ENCODE results near the gene FGF4.

Gene FGF4

GRCh38 chr11:69807106-69807815, 32.1 kb upstream of the FGF4 start:
- DNase-seq = no peak

GRCh38 chr11:69804769-69805508, 29.8 kb upstream of the FGF4 start:
- DNase-seq = no peak

GRCh38 chr11:69803604-69804218, 28.6 kb upstream of the FGF4 start:
- DNase-seq = no peak

GRCh38 chr11:69803022-69803421, 27.9 kb upstream of the FGF4 start:
- no peak for DNase-seq

GRCh38 chr11:69802590-69802989, 27.4 kb upstream of the FGF4 start:
- no peak for DNase-seq

- DNase-seq = no peak
These were observed 26.6 kb upstream of the FGF4 start for GRCh38 chr11:69801513-69802335.

- DNase-seq = no peak
These were observed 25.1 kb upstream of the FGF4 start for GRCh38 chr11:69800278-69800677.

- no peak for DNase-seq
These were observed 24.4 kb upstream of the FGF4 start for GRCh38 chr11:69799582-69799981.

GRCh38 chr11:69799097-69799496, 24.0 kb upstream of the FGF4 start:
- DNase-seq = no peak

GRCh38 chr11:69797737-69798528, 22.8 kb upstream of the FGF4 start:
- DNase-seq = no peak

- no peak for DNase-seq
These were observed 22.0 kb upstream of the FGF4 start for GRCh38 chr11:69797156-69797555.

GRCh38 chr11:69796063-69796462, 20.9 kb upstream of the FGF4 start:
- no peak for DNase-seq

GRCh38 chr11:69791276-69792180, 16.4 kb upstream of the FGF4 start:
- DNase-seq = no peak

- no peak for DNase-seq
These were observed 13.8 kb upstream of the FGF4 start for GRCh38 chr11:69788956-69789355.

- no peak for DNase-seq
These were observed 12.8 kb upstream of the FGF4 start for GRCh38 chr11:69787906-69788305.

- DNase-seq = no peak
These were observed 12.3 kb upstream of the FGF4 start for GRCh38 chr11:69787457-69787856.

- DNase-seq = no peak
These were observed 6.1 kb upstream of the FGF4 start for GRCh38 chr11:69781241-69781640.

- no peak for DNase-seq
These were observed 3.2 kb upstream of the FGF4 start for GRCh38 chr11:69778373-69778772.

GRCh38 chr11:69774354-69775162, 583 bp downstream of the FGF4 start:
- no peak for DNase-seq

- no peak for DNase-seq
These were observed 1.4 kb downstream of the FGF4 start for GRCh38 chr11:69773626-69774353.
